HG03354 (cell line): ENCODE data around the gene GRIN2C.

Experiments
- ATAC-seq: cut with Tn5 transposase; IDR thresholded peaks from one replicate; pipeline ENCODE4 v1.9.1; 2021; ENCODE audit warnings: mild to moderate bottlenecking; ENCODE audit not compliant: unreplicated experiment, poor library complexity, severe bottlenecking

The GRIN2C gene

DNA sequence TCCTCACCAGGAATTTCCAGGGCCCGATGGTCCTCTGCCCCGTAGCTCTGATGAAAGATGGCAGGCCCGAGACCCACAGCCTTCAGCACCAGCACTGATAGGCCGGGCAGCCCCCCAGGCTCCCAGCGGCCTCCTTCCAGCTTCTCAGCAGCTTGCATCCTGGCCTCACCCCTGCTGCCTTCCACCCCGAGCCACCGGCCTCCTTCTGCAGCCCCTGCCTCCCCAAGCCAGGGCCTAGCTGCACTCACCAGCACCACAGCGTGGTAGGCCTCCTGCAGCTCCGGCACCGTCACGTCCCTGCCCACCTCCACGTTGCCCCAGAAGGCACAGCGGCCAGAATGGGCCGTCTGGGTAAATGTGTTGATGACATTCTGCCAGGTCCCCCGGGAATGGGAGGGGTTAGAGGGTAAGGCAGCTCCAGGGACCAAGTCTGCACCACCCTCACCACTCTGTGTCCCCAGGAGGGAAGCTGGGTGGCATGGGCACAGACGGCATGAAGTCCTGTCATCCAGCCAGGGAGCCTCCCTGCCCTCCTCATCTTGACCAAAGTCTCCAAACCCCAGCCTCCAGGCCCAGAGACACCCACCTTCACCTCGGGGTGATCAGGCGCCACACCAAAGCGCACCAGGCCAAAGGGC is 6.6 kb upstream of the GRIN2C start:
- ATAC-seq = no peak

DNA sequence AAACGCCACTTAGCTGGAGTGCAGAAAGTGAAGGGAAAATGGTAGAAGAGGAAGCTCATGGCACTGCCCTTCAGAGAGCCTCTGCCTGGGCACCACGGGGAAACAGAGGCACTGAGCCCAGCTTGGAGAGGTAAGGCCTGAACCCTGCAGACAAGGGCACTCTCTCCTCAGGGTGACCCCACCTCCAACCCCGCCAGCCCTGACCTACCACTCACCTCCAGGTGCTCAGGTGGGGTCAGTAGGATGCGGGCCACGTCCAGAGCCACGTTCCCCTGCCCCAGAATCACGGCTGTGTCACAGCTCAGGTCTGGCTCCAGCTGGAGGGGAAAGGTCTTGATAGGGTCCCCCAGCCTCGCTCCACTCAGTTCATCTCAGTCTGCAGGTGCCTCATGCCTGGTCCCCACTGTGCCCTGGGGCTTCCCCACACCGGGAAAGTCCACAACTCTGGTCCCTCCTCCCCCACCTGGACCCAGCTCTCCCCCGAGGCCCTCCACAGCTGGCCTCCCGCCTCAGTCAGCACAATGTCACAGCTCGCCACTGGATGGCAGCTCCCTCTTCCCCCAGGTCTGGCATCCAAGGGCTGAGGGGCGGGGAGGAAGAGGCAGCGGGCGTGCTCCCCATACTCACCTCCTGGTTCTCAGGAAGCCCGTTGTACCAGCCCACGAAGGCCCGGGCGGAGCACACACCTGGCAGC is 6.0 kb upstream of the GRIN2C start:
- no peak for ATAC-seq

DNA sequence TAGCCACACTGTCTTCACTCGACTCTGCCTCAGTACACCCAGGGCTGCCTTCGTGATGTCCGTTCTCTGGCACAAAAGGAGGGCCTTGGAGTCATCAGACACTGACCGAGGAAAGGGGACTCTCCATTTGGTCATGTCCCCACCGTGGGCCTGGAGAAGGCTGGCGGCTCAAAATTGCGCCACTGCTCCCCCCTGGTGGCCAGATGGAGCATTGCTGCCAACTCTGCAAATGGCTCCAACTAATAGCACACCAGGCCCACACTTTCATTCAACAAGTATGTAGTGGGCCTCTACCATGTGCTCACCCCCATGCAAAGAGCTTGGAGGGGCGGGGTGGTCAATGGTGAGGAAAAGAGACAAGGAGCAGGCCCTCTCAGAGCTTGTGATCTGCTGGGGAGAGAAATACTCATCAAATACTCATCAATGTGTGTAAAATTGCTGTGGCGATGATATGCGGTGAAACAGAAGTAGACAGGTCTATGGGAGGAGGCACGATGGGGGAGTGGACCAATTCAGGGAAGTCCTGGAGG is 5.2 kb upstream of the GRIN2C start:
- ATAC-seq = no peak

DNA sequence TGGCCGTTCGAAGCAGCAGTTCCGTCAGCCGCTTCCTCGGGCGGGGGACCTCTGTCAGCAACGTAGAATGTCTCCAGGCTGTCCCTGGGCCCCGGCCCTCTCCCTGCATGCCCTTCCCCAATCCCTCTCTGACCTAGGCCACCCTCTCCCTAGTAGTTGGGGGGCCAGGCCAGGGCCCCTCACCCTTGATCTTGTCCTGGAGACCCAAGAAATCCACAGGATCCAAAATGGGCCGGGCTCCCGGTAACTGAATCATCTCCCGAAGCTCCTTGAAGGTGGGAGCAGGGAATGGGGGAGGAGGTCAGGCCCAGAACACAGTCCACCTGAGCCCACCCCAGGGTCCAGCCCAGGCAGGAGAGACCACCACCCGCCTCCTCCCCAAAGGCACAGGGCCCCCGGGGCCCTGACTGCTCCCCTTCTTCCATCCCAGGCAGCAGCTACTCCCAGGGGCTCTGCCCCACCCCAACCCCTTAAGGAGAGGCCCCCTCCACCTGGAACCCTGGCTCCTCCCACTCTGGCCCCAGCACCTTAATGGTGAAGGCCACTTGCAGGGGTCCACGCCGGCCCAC is 4.7 kb upstream of the GRIN2C start:
- no peak for ATAC-seq

DNA sequence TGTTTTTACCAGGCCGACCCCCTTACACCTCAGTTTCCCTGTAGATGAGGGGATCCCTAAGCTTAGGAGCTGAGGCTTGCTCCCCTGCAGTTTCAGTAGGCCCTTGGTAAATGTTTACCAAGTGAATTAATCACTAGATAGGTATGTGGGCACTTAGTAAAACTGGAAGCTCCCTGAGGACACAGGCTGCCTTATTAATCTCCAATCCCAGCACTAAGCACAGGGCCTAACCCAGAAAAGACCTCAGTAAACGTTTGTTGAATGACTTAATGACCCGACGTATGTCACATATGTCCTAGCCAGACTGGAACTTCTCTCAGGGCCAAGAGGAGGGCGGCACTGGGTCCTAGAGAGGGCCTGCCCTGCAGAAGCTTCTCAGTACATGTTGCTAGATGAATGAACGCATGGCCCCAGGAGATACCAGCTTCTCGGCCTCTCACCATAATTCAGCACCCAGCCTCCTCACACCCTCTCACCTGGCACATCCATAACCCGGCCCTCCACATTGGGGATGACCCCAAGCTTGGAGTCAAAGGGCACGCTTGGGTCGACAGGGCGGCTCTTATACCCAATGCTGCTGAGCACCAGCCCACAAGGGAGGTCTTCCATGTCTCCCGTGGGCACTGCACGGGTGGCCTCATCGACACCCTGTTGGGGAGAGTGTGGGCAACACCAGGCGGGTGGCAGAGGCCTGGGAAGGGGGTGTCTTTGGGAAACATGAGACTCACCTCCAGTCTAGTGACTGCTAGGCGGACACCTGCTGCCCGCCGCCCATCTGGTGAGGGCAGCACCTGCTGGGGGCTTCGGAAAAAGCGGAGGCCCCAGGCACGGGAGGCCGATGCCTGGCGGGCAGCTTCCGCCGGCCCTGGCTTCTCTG is 4.0 kb upstream of the GRIN2C start:
- ATAC-seq = no peak

DNA sequence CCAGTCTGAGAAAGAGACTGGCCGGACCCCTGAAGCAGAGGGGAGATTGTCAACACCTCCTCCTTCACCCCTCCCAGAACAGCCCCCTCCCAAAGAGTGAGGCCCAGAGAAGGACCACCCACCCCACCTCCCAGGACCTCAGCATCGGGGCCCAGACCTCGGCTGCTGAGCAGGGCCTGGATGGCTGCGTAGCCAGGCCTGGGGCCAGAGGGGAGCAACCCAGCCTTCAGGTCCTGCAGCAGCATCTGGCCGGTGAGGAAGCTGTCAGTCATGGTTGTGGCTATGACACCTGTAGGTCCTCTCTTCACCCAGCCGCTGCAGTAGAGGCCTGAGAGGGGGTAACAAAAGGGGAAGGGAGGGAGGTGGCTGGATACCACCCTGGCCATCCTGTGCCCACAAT is 3.2 kb upstream of the GRIN2C start:
- ATAC-seq = no peak

DNA sequence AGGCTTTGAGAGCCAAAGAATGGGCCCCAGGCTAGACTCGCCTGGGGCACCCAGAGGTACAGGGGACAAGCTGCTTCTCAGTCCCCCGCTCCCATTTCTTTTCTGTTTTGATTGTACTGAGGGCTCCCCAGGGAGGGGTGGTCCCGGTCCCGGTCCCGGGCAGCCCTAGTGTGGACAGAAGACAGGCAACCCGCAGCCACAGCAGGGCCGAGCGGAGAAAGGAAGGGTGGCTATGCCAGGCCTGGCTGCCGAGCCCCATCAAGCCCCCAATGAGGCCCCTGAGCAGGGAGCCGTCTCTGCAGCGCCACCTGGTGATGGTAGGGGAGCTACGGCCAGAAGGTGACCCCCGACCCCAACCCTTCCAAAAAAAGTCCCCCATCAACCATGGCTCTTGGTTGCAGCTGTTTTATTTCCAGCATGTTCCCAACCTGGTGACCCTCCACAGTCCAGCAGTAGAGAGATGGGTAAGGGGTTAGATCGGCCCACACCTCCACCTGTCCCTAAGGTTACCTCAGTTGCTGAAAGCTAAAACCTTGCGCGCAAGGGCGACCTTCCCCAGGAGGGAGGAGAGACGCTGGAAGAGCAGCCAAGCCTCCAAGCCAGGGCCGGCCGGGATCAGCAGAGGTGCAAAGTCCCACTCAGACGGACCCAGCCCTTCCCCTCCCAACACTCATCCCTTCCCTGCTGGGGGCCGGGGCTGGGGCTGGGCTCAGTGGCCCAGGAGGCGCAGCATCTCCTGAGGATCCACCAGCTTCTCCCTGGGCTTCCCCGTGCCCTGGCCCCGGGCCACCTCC is 2.6 kb upstream of the GRIN2C start:
- ATAC-seq = no peak

DNA sequence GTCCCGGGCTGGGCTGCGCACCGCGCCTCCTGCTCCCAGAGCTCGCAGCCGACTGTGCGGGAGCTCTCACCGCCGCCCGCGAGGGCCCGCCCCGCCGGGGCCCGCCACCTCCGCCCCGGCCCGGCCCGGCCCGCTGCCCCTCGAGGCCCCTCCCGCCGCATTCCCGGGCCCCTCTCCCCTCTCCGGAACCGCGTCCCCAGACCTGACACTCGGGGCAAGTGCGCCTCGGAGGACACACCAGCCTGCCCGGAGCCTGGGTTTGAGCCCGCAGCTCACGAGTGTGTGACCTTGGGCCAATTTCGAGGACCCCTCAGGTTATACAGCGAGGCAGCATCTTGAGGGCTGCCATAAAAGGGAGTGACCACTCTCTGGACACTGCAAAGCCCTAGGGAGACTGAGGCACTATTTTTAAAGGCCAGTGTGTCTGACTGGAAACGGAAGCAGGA is 2.0 kb upstream of the GRIN2C start:
- ATAC-seq = no peak

DNA sequence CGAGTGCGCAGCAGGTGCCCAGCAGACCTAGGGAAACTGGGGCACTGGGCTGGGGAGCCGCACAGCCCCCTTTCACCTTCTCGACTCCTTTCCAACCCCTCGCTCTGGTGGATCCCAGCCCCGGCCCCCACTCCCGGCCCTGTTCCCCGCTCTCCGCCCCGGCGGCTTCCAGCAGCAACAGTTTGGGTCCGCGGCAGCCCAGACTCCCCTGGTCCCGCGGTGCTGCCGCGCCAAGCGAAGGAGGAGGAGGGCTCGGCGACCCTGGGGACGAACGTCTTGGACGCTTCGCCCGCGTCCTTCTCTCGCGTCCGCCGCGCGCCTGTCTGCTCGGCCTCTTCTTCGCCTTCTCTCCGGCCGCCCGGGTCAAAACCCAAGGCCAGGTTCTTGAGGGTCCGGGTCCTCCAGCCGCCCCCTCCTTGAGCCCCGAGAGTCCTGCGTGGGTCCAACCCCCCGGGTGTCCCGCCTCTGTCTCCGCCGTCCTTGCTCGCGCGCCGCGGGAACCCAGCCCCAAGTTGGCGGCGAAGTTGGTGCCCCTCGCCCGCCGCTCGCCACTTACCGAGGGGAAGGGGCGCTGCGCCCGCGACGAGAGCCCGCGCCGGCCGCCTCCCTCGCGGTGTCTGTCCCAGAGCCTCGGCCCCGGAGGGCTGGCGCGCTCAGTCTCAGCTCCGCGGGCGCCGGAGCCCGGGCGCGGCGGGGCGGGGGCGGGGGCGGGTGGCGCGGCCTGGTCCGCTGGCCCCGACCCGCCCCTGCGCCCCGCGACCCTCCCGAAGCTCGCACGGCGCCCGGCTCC is 1.4 kb upstream of the GRIN2C start:
- ATAC-seq = no peak

DNA sequence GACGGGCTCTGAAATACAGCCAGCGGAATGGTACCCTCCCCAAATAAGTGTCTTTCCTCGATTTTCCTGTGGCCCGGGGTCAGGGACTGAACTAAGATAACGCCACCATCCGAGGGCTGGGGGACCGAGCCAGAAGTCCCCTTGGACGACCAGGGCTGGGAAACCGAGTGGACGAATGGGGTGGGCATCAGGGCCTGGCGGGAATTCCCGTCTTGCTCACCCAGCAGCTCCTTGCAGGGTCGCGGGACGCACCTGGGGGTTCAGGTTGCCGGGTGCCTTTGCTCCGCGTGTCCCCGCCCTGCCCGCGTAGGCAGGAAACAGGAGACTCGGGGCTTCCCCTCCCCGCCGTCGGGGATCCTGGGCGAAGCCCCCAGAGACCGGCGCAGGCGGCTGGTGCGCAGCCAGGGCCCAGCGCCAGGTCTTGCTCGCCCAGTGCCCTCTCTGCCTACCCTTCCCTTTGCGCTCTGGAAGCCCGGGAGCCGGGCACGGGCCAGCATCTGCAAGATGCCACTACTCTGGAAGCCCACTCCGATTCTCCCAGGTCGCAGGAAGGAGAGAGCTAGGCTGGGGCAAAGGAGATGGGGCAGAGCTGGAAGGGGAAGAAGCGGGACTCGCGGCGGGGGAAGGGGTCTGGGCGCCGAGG is 665 bp upstream of the GRIN2C start:
- ATAC-seq = no peak

DNA sequence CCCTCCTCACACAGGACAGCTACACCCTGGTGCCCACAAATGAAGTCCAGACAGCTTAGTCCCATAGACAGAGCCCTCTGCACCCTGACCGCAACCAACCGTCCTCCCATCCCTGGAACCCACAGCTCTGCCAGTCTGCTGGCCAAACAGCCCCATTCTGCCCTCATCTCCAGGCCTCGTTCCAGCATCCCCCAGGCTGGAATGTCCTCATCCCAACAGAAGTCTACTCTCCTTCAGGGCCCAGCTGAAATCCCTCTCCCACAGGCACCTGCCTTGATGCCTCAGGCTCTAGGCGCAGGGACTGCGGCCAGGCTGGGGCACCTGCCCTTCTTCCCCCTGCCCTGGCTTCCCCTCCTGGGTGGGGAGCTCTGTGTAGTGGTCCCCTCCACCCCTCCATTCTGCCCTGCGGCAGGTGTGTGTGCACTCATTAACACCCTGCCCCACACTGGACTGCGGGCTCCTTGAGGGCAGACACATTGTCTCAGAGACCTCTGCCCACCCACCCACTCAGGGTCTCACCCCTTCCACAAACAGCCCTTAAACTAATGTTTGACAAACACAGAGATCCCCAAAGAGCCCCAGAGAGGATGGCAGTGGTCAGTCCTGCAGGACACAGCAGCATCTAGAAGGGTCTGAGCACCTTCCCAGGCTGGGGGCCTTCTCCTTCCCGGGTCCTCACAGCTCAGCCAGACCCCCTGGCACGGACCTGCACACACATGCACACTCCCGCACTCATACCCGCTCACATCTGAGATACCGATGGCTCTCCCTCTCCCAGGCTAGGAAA is 820 bp downstream of the GRIN2C start:
- no peak for ATAC-seq

DNA sequence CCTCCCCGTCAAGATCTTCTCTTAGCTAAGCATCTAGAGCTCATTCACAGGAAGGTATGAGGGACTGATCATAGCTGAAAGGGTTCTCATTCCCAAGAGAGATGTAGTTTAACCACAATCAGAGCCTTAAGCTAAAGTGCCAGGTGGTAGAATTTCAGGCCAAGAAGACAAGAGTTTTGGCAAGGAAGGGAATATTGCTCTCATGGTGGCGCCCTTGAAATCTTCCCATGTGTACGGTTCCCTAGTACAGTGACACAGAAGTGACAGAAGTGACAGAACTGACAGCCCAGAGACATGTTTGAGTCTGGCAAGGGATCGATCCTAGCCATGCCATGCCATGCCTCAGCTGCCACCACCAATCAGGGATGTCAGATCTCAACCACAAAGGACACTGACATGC is 2.5 kb downstream of the GRIN2C start:
- ATAC-seq = no peak

DNA sequence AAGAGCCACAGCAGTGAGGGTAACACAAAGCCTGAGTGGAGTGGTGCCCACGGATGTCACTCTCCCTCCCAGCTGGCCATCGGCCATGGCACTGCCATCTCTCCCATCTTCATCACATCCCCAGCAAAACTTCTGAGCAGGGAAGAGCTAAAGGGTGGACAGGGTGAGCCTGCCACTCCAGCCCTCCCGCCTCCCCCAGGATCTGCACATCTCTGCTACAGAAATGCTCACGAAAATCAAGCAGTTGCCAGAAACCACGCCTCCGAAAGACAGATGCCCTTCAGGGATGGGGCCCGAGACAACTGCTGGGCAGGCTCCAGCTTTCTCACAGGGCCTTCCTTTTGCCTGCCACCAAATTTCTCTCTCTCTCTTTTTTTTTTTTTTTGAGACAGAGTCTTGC is 3.6 kb downstream of the GRIN2C start:
- no peak for ATAC-seq

DNA sequence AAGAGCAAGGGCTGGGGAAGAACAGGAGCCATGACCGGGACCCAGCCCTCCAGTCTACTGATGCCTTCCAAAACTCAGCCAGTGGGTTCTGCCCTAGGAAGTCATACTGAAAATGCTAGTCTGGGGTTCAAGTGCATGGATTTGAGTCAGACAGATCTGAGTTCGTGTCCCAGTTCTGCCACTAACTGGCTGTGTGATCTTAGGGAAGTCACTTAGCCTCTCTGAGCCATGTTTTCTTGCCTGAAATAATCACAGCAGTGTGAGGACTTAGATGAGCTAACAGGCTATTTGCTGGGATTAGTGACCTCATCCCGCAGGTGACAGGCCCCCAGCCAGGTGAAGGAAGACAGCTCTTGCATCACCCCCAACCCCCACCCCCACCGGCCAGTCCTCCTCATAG is 4.4 kb downstream of the GRIN2C start:
- no peak for ATAC-seq

DNA sequence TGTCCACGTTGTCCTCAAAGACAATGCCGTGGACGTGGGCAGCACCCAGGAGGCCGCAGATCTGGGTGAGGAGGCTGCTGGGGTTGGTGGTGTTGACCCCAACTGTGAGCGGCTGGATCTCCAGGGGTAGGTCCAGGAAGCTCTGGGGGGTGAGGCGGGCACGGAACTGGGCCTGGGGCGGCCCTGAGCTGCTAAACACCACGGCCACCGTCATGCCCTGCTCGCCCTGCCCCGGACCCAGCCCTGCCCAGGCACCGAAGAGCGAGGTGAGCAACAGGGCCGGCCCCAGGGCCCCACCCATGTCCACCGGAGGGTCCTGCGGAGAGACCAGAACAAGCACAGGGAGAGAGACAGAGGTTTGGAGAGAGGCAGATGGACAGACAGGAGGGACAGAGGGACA is 4.9 kb downstream of the GRIN2C start:
- ATAC-seq = no peak

DNA sequence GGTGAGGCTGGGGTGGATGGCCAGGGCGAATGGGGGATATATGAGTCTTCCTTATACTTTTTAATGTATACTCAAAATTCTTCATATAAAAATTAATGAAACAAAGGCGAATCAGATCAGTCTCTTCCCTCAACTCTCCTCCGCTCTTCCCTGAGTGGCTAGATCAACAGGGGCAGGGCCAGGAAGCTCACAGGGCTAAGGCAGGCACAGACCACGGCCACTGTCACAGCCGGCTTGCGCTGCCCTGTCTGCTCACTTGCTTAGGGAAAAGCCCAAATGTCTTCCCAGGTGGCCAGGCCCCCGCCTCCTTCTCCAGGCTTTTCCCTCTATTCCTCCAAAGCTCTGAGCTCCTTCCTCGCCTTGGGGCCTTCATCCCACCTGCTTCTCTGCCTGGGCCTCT is 6.0 kb downstream of the GRIN2C start:
- ATAC-seq = no peak

DNA sequence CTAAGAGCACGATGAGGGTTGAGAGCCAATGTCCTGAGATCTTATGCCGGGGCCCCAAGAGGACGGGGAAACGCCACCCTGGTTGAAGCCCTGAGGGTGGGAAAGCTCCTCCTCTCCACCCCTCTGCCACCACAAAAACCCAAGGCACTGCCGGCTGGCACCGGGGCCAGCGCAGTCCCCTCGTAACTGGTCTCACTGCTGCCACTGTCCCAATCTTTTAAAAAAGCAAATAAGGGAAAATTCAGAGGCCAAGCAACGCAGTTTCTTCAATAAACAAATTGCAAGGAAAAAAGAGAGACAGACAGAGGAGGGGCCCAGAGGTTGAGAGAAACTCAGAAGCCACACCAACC is 6.7 kb downstream of the GRIN2C start:
- no peak for ATAC-seq
